GM13977 (cell line): ENCODE measurements around the gene CSF3R.
"Not testable (repeated sequence)": the region's sequence is repeated elsewhere in the genome, so short reads cannot be mapped to it uniquely, and the experiment has no call there.

Source experiments
- DNase-seq: peaks from one replicate; pipeline ENCODE4 v3.0.0; 2012; ENCODE audit warnings: low spot score
- in situ Hi-C: fragments of 300-500 bp; cut with MboI; formaldehyde crosslinking; loops from one replicate; pipeline ENCODE4 v1.12.0; 2022; ENCODE audit warnings: low sequenced_read_pairs, low pct_unique_long_range_greater_than_20kb, mixed read lengths, inconsistent platforms; ENCODE audit not compliant: unreplicated experiment
- TF ChIP-seq, protein P1 (sequence below): IDR thresholded peaks from 2 replicates; pipeline ENCODE4 v1.5.1; 2012; ENCODE audit warnings: mild to moderate bottlenecking, control low read depth; ENCODE audit not compliant: insufficient read depth; ENCODE audit errors: extremely low read depth, missing control alignments

CSF3R gene

DNA sequence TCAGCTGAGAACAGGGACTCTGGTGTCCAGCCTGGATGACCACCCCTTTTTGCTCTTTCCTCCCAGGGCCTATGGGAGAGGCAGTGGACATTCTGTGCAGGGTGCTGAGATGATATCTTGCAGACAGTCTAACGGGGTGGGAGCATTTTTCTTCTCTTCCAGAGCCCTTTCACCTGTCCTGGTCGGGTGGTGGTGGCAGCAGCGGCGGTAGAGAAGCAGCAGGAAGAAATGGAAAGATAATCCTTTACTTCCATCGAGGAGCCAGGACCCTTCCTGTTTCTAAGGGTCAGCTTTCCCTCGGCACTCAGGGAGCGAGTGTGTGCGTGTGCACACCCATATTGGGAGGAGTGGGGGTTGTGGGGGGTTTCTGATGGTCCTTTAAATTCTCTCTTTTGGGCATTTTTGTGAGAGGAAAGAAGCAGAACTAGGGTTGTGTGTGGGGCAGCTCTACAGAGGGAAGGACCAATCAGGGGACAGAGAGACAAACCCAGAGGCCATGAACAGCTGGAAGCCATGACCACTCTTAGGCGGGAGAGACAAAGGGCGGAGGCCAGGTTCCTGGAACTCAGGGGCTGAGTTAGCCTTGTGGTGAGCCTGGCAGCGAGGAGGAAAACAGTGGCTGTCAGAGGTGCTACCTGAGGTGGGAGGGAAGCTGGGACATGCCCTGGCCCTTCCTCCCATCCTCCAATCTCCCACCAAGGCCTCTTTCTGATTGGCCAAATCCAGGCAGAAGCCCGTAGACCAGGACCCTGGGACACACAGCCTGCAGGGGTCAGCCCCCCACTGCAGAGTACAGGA is 31.2 kb upstream of the CSF3R start:
- in situ Hi-C loops: no loop called here
- no peak for DNase-seq
- TF ChIP-seq, protein P1, sequence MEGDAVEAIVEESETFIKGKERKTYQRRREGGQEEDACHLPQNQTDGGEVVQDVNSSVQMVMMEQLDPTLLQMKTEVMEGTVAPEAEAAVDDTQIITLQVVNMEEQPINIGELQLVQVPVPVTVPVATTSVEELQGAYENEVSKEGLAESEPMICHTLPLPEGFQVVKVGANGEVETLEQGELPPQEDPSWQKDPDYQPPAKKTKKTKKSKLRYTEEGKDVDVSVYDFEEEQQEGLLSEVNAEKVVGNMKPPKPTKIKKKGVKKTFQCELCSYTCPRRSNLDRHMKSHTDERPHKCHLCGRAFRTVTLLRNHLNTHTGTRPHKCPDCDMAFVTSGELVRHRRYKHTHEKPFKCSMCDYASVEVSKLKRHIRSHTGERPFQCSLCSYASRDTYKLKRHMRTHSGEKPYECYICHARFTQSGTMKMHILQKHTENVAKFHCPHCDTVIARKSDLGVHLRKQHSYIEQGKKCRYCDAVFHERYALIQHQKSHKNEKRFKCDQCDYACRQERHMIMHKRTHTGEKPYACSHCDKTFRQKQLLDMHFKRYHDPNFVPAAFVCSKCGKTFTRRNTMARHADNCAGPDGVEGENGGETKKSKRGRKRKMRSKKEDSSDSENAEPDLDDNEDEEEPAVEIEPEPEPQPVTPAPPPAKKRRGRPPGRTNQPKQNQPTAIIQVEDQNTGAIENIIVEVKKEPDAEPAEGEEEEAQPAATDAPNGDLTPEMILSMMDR: no peak

DNA sequence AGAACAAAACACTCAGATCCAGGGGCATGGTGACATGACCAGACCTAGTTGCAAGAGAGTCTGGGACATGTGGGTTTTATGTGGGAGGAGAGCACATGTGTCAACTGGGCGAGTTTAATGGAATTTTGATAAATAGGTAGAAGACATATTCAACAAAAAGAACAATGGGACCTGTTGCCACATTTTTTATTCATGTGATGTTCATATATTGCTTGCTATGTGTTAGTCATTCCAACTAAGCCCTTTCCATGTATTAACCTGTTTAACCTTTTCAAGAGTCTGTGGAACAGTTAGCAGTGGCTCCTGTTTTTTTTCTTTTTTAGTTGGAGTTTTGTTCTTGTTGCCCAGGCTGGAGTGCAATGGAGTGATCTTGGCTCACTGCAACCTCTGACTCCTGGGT is 30.1 kb upstream of the CSF3R start:
- TF ChIP-seq, protein P1: no peak
- in situ Hi-C loops: no loop called here
- no peak for DNase-seq

DNA sequence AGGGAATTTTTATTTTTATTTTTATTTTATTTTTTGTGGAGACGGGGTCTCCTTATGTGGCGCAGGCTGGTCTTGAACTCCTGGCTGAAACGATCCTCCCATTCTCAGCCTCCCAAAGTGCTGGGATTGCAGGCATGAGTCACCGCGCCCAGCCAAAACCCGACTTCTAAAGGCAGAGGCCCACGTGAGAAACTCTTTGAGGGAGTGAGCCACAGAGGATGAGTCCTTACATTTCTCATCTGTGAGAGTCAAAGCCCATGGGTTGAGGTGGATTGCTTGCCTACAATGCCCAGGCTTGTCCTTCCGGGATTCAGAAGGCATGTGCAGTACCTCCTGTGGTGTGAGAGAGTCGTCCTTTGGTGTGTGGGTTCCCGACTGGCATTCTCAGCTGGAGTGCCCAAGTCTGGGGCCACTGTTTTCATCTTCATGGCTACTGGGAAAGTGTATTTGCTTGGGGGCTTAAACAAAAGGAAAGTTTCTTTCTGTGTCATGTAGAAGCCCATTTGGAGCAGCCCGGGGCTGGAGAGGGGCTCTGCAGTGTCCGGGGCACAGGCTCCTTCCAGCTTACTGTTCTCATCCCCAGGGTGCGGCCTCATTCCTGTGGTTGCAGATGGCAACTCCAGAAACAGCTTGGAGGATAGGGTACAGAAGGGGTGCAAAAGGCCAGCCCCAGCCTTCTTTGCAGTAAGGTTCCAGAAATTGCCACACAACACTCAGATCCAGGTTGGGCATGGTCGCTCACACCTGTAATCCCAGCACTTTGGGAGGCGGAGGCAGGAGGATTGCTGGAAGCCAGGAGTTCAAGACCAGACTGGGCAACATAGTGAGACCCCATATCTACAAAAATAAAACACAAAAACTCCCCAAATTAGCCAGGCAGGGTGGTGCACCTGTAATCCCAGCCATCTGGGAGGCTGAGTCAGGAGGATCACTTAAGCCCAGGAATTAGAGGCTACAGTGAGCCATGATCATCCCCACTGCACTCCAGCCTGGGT is 29.4 kb upstream of the CSF3R start:
- TF ChIP-seq, protein P1: no peak
- DNase-seq: no peak
- in situ Hi-C loops: no loop called here

DNA sequence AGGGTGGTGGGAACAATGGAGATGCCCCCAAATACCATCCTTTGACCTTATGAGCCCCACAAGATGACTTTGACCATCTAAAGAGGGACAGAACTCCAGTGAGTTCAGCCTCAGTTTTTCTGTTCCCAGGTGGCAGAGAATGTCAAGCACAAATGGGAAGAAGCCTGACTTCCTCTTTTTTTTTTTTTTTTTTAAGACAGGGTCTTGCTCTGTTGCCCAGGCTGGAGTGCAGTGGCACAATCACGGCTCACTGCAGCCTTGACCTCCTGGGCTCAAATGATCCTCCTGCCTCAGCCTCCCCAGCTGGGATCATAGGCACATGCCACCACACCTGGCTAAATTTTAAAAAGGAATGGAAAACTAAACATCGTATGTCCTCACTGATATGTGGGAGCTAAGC is 28.5 kb upstream of the CSF3R start:
- in situ Hi-C loops, DNase-seq: not testable (repeated sequence)

DNA sequence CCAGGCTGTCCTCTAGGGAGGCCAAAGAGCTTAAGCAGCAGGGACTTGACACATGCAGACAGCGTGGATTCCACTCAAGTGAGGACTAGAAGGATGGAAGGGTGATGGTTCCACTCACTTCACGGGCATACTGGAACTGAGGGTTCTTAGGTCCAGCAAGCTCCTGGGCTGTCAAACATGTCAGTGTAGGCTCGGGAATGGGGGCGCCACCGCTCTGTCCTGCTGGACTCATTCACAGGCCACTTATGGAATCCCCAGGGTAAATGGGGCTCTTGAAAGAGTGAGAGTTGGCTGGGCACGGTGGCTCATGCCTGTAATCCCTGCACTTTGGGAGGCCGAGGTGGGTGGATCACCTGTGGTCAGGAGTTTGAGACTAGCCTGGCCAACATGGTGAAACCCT is 27.7 kb upstream of the CSF3R start:
- in situ Hi-C loops: no loop called here
- TF ChIP-seq, protein P1: no peak
- DNase-seq: no peak

DNA sequence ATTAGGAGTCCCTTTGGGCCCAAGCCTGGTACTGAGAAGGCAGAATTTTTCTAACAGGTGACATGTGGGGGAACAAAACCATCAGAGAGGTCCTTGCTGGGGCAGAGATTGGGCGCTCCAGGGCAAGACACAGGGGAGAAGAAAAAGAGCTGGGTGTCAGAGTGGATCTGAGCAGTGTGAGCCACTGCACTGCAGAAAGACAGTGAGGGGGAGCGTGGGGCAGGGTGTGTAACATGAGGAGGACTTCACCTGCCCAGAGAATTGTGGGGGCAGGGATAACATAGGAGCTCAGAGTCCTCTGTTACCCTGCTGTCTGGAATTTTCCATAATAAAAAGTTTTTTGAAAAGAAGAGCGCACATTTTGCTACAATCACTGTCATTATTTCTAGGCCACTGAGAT is 25.5 kb upstream of the CSF3R start:
- DNase-seq: no peak
- TF ChIP-seq, protein P1: no peak
- in situ Hi-C loops: no loop called here
